HCEC 1CT (cell line): ENCODE data around the gene VAV3.
A peak's percentile ranks its signal among the peaks of the same experiment; 100 is the strongest.

Experiments
- DNase-seq: peaks from one replicate; pipeline ENCODE4 v3.0.0-alpha.2; 2017

VAV3 gene

DNA sequence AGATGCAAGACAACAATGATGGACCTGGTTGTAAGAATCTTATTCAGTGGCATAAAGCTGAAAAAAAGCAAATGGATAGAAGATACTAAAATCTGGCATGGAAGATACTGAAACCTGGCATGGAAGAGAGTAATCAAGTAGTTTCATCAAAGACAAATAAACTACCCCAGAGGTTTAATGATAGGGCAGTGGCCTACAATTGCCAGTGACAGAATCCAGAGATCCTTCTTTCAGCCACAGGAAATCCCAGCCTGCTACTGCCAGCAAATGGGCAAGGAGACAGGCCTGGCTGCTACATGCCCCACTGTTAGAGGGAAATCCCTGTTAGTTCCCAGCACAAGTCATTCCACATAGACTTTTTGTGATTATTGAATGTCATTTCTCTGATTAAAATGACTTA lies 409.4 kb downstream of the VAV3 start:
- DNase-seq = no peak

DNA sequence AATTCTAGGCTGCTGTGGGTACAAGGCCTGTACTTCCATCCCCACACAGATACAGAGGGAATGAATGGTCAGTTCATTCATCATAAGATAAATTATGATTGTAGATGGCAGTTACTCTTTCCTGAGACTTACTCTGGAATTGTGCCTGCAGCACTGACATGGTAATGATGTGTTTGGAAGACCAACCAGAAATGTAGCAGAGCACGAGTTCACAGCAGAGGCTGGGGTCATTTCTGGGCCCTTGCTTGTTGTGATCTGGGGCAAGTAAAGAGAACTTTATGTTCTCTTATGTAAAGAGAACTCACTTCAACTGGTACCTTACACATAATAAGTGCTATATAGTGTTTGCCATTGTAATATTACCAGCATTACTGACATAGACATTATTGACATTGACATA lies 412.2 kb downstream of the VAV3 start:
- DNase-seq = no peak

DNA sequence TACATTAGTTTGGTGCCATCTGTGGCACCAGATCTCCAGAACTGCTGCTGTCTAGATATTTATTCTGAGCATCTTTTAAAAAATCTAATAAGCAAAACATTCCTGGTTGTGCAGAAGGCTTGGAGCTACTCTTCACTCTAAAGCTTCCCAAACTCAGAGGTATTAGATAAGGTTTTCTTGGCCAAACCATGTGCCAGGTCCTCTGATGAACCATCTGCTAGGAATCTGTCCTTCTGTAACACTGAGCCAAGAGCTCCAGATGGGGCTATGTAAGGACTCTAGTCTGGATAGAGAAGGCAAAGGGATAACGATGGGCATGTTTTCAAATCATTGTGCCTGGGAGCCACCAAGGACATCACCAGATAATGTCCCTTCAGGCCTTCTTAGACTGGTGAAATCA lies 413.5 kb downstream of the VAV3 start:
- DNase-seq = no peak

DNA sequence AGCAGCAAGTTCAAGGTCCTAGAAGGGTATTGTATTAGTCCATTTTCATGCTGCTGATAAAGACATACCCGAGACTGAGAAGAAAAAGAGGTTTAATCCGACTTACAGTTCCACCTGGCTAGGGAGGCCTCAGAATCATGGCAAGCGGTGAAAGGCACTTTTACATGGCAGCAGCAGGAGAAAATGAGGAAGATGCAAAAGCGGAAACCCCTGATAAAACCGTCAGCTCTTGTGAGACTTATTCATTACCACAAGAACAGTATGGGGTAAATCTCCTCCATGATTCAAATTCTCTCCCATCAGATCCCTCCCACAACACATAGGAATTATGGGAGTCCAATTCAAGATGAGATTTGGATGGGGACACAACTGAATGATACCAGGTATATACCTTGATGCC lies 414.6 kb downstream of the VAV3 start:
- no peak for DNase-seq

DNA sequence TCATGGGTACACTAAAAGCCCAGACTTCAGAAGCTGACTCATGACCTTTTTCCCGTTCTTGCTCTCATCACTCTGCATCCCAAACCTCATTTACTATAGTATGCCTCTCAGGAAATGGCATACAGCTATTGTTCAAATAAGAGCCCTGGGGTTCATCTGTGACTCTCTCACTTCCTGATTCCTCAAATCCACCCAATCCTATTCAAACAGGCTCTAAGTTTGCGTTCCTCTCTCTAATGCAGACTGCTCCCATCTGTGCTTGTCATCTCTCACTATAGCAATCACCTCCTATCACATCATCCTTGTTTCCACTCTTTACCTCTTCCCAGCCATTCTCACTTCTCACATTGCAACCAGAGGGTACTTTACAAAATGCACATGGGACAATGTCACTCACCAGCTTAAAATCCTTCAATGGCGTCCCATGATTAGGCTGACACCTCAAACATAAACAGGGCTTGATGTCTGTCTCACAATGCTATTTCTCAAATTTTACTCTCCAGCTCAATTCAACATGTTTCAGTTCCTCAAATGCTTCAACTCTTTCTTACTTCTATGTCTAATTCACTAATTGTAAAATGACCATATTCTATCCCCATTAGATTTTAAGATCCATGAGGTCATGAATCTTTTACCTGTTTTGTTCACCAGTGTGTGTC lies 415.7 kb downstream of the VAV3 start:
- DNase-seq = no peak

DNA sequence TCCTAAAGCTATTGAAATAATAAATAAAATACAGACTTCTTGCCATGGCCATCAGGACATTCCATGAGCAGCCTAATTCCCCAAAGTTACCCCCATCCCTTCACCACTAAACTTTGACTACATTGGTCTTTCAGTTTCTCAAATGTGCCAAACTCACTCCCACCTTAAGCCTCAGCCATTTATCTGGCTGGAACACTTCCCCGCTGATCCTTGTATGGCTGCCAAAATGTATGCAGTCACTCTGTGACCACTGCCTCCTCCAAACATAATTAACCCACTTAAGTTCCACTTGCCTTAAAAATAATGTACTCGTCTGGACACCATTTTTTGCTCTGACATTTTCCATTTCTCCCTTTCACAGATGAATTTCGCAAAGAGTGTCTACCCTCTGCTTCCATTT lies 416.7 kb downstream of the VAV3 start:
- no peak for DNase-seq

DNA sequence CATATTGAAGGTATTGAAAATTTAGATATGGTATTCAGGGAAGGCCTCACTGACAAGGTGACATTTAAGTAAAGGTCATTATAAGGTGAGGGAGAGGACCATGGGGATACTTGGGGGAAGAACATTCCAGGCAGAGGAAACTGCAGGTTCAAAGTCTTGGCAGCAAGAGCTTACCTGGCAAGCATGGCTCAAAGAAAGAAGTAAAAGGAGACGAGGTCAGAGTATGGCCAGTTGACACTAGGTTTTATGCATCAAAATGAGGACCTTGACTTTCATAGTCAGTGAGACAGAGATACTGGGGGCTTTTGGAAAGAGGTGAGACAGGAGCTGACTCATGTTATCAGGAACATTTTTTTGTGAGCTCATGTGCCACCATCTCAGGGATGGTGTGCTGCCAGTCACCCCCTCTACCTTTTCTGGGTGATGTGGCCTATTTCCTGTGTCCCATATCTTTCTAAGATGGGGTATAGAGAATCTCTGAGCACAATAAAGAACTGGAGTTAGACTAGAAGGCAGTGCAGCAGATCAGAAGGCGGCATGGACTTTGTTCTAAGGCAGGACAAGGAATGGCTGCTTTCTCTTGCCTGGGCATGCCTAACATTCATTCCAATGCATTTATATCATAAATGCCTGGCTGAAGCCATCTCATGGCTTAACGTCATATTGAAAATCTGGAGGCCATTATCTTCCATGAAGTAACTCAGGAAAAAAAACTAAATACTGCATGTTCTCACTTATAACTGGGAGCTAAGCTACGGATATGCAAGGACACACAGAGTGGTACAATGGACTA lies 417.4 kb downstream of the VAV3 start:
- no peak for DNase-seq

DNA sequence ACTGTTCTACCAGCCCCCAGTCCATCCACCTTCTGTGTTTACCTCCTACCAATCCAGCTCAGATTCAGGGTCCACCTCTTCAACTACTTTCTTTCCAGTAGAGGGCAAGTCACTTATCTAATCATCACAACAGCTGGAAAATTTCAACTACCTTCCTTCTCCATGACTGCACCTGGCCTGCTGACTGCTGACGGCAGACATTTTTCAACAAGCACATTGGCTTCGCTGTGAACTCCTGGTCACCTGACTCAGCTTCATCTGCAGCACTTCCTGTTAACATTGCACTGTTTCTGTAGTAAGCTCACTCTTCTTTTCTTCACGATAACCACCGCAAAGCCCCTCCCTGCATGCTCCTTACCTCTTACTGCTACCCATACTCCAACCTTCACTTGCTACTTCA lies 418.4 kb downstream of the VAV3 start:
- DNase-seq = no peak

DNA sequence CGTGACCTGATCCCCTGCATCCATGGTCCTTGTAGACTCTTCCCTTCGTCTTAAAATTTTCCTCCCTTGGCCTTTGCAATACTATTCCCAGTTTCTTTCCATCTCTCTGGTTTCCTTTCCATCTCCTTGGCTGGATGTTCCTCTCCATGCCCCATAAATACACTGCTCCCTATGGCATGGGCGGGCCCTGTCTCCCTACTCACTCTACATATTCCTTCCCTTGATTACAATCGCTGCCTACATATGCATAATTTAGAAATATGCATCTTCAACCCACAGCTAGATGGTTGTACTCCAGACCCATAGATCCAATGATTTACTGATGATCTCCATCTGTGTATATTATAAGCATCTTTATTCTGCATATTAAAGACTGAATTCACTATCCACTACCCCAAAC lies 419.1 kb downstream of the VAV3 start:
- no peak for DNase-seq

DNA sequence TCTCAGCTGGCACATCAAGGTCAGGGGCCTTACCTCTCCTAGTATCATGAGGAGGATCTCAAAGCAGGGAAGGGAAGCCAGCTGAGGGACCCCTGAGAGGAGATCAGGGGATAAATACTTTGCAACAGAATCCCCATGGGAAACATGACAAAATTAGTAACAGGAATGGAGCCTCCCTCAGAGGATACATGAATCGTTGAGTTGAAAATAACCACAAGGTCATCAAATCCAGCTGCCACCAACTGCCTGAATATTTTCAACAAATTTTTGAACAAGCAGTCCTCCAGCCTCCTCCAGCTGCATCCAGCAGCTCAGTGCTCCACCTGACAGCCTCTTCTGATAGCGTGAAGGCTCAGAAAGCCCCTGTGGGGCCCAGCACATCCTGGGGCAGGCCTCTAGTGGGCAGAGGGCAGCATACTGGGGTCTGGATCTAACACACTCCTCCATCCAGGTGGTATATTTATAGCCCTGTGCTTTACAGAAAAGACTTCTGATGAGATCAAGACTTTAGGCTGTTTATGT lies 419.9 kb downstream of the VAV3 start:
- DNase-seq = no peak

DNA sequence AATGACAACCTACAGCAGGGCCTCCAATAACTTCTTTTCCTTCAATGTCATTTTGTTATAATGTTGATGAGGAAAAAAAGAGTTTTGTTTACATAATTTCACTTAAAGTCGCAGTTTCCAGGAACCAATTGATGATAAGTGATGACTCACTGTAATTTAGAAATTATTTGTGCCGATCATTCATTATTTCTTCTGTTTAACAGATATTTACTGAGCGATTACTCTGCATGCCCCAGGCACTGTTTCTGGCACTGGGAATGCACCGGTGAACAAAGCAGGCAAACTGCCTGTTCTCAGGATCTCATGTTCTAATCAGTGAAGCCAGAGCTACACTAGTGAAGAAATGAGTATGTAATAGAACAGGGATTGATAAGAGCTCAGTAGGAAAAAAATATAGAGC lies 420.7 kb downstream of the VAV3 start:
- no peak for DNase-seq

DNA sequence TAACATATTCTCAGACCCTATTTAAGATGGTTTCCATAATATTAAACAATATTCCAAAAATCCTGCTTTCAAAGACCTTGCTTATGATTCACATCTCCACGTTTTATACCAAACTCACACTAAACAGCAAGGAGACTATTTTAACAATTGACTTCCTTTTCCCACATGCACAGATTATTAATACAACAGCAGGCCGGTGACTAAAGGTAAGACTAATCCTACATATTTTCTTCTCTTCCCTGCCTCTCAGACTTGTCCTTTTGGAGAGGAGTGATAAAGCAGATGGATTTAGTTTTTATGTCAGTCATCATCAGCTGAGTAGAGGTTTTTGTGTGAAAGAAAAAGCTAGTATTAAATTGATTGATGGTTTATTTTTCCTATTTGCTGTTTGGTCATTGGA lies 423.6 kb downstream of the VAV3 start:
- DNase-seq = no peak

DNA sequence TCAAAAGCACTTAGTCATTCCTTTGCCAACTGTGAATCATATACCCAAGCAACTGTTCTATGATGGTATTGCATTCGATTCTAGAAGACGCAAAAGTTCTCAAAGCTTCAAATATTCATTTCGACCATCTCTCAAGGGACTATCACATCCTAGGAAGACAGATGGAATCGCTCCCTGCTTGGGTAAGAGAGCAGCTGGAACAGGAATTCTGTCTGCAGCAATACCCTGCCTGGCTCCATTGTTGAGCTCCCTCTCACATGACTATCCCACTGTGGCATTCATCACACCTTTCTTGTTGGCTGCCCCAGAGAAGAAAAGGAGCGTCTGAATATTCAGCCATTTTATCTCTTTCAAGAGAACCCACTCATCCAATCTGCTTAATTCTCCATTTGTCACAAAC lies 426.5 kb downstream of the VAV3 start:
- DNase-seq = no peak

DNA sequence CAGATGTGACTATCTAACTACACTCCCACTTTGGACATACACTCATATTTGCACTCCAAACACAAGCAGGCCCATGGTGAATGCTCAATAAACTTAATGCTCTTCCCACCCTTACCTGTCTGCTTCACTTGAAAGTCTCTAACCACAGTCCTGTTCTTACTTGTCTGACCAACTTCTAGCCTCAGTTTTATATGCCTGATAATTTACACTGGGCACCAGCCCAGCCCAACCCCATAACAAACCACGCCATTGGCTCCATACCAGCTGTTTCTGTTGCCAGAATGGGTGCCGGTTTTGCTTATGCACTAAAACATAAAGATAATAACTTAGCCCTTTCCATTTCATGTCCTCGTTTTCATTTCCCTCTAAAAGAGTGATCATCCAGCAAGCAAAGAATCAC lies 428.7 kb downstream of the VAV3 start:
- DNase-seq = no peak

DNA sequence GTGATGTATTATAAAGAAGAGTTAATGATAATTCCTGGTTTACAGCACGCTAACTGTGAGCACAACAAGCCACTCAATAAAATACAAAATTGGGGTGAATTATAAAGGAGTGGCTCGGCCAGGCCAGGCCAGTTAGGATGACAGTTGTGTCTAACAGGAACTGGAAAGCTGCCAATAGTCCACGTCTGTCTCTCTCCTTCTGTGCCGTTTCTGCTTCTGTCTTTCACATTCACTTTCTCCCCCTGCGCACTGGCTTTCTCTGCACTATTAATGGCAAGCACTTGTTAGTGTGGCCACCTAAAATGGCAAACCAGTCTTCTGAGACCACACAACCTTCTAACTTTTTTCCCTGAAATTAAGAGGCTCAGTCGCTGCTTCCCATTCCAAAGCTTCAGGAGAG lies 429.9 kb downstream of the VAV3 start:
- no peak for DNase-seq

DNA sequence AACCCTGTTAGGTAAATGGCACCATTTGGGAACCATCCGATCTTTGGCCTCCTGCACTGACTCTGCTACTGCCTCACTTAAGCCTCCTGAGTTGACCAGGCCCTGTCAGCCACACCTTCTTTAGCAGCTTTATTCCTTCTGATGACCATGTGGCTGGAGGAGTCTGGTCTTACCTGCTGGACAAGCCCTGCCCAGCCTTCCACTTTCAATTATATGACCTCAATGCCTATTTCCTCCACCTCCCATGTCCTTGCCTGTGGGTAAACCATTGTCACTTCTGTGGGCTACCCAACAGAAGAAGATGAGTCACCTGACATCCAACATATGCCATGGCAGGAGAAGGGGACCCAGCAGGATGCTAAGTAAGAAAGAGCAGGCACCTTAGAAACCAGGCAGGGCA lies 430.3 kb downstream of the VAV3 start:
- no peak for DNase-seq

DNA sequence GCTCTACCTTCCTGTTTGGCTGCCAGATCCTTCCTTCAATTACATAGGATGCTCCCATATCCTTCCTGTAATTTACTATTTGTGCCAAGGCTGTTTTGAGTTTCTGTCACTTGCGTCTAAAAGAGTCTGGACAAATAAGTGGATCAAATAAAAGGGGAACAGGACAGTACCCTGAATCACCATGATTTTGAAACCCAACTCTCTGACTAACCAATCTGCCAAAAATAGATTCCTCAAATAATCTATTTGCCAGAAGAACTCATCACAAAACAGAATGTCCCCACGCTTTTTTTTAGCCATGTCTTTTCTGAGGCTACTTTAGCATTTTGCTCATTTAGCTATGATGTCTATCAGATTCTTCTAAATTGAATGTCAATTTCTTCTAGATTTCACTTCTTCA lies 431.5 kb downstream of the VAV3 start:
- no peak for DNase-seq

DNA sequence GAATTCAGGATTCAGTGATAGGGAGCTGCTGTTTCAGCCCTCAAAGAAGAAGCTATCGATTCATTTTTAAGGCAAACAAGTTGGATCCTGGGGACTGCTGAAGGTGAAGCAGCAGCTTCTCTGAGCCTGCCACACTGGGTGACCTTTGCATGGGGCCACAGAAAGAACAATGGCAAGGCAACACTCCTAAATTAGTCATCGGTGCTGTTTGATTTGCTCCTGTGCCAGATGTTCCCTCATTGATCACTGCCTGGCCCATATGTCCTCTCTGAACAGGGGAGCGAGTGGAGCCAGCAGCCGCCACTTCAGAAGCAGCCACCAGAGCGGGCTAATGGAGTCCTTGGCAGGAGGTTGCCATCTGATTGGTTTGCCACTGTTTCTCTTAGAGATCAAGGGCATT lies 432.7 kb downstream of the VAV3 start:
- DNase-seq = no peak

DNA sequence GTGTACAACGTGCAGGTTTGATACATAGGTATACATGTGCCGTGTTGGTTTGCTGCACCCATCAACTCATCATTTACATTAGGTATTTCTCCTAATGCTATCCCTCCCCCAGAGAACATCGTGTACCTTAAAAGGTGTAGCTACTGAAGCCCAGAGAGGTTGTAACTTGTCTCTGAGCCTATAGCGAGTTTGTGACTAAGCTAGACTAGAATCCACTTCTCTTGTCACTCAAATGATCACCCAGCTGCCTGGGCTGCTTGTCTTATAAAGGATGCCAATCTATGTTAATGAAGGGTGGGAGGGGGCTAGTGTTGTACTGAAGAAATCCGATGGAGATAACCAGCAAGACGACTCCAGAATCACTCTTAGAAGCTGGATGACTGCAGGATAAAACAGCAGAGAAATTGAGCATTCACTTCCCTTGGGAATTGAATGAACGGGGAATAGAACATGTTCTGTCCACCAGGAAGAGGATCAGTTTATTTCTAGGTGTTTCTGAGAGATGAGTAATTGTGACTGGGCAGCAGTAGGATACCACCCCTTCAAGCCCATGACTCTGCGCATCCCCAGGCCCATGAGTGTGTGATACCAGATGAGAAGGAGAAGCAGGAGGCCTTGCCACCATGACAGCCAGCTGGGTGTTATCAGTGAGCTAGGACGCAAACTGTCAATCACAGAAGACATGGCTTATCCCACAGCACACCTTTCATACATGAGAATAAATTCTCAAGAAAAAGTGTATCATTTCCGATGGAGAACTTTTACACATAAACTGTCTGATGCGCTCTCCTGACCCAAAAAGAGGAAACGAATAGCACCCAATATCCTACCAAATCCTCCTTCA lies 433.7 kb downstream of the VAV3 start:
- DNase-seq = no peak

DNA sequence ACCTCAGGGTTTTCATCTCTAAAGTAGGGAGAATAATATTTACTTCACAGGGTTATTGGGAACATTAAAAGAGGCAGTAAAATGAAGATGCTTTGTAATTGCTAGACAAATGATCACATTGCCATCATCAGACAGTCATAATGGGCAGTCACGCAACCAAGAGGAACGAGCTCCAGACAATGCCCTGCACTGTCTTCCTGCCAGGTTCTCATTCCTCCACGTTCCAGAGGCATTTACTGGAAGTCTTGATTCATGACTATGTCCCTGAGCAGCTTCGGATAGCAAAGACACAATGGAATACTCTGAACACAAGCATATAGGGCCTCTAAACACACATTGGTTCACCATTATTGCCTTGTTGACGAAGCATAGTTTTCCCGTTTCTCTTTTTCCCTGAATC lies 434.4 kb downstream of the VAV3 start:
- no peak for DNase-seq

DNA sequence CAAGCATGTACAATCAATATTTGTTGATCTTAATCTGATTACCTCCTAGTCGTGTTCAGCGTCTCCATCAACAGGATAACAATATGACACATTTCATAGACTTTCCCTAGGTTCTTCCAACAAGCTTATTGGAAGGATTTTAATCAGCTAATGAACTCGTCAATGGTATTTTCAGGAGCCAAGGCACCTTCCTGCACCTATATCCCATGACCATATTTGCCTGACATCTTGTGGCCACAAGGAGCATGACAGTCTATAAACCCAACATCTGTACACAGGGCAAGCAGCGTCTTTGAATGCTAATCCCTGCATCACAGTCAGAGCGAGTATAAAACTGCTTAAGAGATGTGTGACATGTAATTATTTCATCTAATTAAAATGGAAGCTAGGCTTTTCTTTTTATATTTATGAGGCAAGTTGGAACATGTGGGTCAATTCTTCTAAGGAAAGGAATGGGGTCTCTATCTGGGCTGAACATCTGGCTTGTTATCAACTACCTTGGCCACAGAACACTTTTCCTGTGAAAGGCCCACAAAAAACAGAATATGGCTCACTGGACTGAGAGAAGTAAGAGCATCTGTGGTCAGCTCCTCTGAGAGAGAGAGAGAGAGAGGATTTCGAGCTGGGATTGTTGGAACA lies 435.4 kb downstream of the VAV3 start:
- peak; percentile 32 for DNase-seq

DNA sequence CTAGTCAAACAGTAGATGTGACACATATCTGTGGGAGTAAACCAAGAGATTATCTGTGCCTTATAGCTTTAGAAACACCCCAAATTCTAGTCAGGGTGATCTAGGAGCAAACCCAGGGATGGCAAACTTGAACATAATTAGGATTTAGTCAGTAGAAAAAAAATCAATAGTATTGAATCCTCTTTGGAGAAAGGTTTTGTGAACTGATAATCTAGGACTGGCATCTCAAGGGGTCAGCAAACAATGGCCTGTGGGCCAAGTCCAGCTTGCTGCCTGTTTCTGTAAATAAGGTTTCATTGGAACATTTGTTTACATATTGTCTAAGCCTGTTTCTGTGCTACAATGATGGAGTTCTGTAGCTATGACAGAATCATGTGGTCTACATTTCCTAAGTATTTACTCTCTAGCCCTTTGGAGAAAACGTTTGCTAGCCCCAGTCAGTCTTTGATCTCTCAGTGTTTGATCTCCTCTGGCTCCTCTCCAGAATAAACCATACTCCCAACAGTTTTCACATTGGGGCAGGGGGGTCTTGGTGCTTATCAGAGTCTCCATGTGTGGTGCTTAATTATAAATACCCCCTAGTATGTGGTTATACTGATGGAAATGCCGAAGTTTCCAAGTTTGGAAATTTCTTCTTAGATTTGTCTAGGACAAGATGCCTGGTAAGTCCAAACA lies 438.3 kb downstream of the VAV3 start:
- no peak for DNase-seq

DNA sequence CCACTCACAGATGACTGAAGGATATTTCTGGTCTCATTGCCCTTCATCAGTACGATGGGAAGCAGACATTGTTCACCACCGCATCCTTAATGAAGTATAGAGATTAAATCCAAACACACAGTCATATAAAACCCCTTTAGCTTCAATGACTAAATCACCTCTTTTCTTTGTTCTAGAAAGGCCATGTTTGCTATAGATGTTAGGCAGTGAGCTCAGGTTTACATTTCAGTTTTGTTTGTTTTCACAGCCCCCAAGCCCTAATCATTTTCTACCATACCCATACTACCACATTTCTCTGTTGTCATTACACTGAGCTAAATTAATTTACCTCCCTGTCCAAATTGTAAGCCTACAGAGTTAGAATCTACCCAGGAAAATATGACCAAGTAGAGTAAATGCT lies 439.0 kb downstream of the VAV3 start:
- DNase-seq = no peak
